ENCODE results near the gene CHRNB2.

- TF ChIP-seq EZH2 (IDR thresholded peaks at IDR 0.05; ENCODE audit: borderline replicate concordance, insufficient read depth, low read depth, low read length, poor library complexity, severe bottlenecking) = no peak
- TF ChIP-seq, protein P1, sequence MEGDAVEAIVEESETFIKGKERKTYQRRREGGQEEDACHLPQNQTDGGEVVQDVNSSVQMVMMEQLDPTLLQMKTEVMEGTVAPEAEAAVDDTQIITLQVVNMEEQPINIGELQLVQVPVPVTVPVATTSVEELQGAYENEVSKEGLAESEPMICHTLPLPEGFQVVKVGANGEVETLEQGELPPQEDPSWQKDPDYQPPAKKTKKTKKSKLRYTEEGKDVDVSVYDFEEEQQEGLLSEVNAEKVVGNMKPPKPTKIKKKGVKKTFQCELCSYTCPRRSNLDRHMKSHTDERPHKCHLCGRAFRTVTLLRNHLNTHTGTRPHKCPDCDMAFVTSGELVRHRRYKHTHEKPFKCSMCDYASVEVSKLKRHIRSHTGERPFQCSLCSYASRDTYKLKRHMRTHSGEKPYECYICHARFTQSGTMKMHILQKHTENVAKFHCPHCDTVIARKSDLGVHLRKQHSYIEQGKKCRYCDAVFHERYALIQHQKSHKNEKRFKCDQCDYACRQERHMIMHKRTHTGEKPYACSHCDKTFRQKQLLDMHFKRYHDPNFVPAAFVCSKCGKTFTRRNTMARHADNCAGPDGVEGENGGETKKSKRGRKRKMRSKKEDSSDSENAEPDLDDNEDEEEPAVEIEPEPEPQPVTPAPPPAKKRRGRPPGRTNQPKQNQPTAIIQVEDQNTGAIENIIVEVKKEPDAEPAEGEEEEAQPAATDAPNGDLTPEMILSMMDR (IDR thresholded peaks at IDR 0.05) = no peak
Measured at GRCh38 chr1:154607609-154608396, 40.2 kb downstream of the CHRNB2 start, which contains the start of gene ADAR.

Measured in B cell (primary cell).